Measurements from ENCODE around the gene TAGLN2.
"Not testable (repeated sequence)": the region's sequence is repeated elsewhere in the genome, so short reads cannot be mapped to it uniquely, and the experiment has no call there.

The TAGLN2 gene

DNA sequence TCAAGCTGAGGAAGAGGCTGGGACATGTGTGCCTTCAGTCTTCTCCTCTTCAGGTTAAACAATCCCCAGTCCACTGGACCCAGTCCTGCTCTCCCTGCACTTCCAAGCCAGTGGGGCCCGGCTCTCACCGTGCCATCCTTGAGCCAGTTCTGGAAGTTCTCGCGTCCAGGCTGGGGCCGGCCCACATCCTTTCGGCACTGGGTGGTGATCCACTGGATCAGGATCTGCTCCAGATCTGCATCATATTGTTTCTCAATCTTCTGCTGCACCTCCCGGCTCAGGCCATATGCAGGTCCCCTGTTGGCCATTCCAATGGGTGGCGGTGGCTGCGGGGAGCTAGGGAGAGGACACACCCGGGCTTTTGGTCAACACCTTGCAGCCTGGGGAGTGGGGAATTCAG, 5.1 kb downstream of the TAGLN2 start:
- DNase-seq, result no peak

DNA sequence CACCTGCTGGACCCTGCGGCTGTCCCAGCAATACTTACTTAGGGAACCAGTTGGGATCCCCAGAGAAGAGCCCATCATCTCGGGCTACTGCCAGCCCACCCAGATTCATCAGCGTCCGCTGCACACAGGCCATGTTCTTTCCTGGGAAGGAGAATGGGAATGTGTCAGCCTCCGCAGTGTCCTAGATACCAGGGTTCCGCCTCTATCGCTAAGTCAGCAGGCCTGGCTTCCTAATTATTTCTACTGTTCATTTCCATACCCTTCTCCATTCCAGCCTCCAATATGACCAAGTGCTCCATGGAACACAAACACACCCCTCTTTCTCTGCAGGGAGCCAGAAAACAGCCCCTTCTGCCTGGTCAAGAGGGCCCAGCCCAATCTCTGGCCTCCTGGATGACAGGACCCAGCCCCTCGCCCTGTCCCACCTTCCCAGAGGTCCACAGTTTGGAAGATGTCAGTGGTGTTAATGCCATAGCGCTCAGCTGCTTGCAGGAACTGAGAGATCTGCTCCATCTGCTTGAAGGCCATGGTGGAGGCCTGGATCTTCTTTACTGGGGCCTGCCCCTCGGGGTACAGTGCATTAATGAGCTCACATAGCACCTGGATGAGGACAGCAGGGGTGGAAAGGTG, 6.0 kb downstream of the TAGLN2 start:
- DNase-seq, result no peak

DNA sequence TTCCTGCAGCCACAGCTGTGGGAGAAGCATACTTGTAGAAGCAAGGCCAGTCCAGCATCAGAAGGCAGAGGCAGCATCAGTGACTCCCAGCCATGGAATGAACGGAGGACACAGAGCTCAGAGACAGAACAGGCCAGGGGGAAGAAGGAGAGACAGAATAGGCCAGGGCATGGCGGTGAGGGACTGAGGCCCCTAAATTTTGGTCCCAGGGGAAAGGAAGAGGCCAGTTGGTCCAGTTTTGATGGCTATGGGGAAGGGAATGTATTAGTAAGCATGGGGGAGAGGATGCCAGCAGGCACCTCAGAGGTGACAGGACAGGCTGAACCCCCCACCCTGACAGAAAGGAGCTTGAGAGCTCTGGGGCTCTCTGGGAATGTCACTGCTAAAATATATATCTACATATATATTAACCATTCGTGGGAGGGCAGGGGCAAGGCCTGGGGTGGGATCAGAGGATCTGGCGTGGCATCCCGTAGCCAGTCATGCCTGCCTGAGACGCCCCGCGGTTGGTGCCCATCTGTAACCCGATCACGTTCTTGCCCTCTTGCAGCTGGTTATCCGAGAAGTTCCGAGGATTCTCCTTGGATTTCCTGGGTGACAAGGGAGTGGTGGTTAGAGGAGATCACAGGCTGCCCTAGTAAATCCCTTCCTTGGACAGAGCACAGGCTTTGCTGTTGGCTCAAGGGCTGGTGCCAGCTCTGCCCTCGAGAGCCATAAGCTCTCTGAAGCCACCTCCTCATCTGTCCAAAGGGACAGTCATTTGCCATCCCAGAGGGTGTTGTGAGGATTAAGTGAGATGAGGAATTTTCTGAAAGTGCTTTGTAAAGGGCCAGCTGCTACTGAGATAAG, 6.7 kb downstream of the TAGLN2 start:
- no peak for DNase-seq

DNA sequence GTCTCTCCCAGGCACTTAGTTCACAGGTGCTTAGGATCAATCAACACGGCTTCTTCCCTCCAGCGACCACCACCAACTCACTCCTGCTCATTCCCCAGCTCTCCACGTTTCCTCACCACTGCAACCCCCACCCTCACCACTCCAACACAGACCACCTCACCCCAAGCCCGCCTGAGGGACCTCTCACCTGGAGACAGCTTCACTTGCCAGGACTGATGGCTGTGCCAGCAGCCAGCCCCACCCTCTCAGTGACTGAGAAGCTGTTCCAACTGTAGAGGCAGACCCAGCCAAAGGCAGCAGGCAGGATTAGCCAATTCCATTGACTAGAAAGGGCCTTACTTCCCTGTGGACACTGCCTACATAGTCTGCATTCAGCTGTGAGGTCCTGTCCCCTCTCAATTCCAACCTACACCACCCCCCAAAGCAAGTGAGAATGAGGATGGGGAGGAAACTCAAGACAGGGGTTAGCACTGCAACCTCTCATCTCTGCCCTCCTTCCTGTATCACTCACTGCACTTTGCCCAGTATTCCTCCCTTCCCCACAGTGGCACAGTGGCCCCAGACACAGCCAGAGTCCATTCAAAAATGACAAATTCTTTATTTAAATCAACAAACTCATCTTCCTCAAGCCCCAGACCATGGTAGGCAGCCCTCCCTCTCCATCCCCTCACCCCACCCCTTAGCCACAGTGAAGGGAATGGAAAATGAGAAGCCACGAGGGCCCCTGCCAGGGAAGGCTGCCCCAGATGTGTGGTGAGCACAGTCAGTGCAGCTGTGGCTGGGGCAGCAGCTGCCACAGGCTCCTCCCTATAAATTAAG, 7.6 kb downstream of the TAGLN2 start:
- DNase-seq, result no peak

DNA sequence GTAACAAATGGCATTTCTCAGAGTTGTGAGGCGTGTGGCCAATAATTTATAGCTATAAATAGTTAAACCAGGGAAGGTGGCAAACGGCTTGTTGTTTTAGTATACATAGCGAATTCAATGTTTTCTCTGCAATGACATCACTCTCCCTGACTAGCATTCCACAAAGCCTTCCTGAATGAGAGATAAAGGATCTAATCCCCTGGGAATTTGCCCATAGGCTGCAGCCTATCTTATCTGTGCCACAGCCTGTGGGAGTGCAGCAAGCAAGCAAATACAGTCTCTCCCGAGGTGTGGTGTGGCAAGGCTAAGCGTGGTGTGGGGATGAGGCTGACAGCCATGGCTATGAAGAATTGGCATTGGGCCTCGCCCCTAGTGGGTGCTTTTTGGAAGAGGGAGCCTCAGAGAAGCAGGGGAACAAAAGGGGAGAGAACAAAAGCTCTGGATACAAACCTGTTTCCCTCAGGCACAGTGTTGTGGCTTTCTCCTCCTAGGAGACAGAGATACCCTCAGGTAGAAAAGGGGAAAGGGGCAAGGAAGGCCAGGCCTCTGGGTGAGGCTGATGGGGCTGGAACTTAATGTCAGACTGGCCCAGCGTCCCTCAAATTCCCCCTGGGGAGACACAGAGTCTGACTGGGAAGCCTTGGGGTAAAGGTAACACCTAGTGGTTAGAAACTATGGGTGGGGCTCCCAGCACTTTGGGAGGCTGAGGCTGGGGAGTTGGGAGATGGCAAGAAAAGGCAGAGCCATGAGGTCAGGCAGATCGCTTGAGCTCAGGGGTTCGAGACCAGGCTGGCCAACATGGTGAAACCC, 8.9 kb downstream of the TAGLN2 start:
- DNase-seq, result no peak

DNA sequence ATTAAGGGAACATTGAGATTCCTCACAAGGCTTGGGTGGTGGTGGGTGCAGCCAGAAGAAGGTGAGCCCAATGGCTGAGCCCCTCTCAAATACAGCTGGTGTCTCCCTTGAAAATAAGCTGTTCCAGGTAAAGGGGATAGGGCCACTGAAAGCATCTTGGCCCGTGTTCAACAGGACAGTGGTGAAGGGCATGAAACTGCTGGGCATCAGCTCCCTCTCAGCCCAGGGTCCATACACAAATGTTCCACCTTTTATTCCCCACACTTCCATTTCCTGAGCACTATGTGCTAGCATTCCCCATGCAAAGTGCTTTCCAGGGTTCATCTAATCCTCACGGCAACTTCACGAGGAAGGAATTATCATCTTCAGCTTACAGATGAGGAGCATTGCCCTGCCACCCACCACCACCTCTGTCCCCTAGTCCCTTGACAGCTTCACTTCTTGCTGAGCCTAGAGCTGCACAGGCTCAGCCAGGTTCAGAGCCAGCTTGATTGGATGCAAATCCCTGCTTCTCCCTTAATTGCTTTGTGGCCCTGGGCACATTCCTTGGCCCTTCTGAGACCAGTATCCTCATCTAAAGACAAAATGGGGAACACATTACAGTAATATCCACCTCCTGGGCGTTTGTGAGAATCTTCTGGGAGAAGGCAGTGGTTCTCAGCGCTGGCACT, 9.6 kb downstream of the TAGLN2 start:
- no peak for DNase-seq

DNA sequence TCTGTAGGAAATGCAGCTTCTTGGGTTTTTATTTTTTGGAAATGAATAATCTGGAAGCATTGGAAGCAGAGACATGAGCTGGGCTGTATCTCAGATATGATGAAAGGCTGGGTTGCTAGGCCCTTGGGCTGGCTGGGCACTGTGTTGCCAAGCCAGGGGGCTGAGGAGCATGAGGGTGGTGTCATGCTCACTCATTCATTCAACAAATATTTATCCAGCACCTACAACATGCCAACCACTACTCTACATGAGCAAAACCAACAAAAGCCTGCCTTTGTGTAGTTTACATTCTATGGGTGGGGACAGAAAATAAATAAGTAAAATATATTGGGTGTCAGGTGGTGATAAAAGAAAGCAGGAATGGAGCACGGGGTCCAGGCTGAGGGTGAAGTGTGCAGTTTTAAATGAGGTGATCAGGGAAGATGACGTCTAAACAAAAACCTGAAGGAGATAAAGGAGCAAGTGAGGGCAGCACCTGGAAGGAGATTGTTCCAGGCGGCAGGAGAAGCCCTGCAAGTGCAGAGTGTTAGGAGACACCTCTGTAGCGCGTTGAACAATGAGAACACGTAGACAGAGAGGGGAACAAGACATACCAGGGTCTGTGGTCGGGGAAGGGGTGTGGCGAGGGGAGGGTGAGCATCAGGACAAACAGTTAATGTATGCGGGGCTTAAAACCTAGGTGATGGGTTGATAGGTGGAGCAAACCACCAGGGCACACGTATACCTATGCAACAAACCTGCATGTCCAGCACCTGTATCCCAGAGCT, 10.9 kb downstream of the TAGLN2 start:
- no peak for DNase-seq

DNA sequence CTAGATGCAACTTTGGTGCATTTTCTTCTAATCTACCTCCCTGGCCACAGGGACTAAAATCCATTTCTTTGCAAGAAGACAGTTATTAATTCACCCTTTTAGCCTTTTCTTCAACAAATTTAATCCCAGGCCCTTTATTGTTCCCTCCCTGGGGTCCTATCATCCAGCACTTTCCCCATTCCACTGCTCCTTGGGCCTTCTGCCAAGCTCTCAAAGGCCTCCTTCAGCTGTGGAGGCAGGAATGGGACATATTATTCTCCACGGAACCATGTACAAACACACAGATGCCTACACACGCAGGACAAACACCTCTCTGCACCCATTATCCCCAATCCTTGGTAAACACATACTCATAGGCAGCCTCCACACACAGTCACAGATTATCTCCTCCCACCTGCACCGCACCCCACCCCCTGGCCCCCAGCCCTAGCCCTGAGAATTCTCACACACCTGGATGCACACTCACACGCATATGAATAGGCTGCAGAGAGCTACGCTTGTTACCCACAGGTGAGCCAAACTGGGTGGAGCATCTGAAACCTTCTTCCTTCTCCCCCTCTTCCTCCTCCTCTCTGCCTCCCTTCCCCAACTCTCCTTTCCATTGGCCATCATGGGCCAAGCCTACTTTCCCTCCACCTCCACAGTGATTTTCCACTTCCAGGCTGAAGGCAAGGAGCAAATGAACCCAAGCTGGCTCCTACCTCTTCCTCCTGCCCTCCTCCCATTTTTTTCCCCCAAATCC, 11.7 kb downstream of the TAGLN2 start:
- no peak for DNase-seq

DNA sequence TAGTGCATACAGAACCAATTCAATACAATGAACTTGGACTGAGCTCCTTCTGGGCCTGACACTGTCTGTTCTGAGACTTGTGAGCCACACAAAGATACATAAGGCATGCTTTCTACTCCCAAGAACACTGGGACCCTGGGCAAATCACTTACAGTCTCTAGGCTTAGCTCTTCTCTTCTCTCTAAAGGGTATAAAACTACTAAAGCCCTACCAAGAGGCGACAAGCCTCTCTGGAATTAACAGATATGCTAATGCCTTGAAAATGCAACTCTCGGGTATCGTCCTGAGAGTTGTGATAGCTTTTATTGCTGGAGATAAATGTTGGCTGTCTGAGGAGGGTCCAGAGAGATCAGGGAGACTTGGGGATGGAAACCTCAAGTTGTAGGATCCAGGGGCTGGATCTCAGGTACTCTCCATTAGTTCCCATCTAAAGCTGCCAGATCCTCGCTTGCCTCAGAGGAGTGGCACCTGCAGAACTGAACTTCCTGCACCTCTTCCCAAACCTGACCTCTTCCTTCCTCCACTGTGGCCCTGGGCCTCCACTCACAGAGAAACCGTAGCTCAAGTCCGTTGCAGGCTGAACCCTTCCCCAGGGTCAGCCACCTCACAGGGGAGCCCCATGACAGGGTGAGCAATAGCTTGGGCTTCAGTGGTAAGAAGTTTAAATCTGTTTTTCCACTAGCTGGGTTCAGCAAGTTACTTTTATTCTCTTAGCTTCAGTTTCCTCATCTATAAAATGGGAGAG, 13.8 kb downstream of the TAGLN2 start:
- DNase-seq, result no peak

DNA sequence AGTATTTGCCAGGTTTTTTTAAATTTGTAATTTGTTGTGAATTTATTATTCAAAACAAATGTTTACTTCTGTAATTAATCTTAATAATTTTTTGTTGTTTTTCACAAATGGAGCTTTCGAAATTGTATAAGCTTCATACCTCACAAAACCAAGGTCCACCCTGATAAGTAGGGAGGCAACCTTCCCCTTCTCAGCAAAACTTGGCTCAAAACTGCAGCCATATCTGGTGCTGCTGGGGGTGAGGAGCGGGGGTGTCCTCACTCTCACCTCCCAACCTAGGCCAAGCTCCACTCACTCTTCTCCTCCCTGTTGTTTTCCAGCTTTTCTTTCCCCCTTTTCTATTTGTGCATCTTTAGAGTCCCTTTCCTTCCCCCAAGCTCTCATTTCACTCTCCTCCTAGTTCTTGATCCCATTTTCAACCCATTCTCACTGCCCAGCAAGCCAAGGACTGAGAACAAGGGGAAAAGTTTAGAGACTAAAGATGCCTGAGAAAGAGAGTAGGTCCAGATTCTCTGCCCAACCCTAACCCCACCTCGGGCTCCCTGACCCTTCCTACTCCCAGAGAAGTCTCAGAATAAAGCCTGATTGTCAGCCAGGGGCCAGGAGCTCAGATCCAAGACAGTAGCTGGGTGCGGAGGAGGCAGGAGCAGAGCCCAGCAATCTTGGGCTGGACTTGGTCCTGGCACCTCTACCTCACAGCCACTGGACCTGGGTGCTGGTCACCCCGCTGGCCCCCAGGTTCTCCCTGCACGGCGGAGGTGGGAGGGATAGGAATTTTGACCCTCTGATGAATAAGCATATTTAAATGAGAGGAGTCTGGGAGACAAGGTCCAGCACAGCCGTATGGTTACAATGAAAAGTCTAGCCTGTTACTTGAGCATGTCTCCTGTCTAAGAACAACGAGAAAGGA, 17.0 kb downstream of the TAGLN2 start:
- no peak for DNase-seq

DNA sequence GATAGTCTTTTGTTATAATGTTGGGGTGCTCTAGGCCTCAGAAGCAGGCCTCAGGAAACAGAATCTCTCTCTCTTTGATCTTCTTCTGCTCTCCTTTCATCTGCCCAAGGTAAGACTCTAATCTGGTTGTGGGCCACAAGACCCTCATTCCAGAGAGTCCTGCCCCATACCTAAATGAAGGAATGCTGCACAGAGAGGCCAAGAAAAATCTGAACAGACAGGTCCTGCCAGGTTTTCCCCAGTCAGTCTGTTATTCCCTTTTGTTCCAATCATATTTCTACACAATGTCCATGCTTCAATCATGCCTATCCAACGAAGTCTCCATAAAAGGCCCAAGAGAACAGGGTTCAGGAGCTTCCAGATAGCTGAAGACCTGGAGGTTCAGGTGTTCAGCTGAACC, 18.3 kb downstream of the TAGLN2 start:
- no peak for DNase-seq

DNA sequence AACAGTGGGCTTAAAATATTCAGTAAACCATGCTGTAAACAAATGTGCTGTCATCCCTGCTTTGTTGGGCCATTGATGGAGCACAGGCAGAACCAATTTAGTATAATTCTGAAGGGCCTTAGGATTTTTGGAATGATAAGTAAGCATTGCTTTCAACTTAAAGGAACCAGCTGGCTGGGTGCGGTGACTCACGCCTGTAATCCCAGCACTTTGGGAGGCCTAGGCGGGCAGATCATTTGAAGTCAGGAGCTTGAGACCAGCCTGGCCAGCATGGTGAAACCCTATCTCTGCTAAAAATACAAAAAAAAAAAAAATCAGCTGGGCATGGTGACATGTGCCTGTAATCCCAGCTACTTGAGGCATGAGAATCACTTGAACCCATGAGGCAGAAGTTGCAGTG, 21.3 kb downstream of the TAGLN2 start:
- not testable (repeated sequence) for DNase-seq

DNA sequence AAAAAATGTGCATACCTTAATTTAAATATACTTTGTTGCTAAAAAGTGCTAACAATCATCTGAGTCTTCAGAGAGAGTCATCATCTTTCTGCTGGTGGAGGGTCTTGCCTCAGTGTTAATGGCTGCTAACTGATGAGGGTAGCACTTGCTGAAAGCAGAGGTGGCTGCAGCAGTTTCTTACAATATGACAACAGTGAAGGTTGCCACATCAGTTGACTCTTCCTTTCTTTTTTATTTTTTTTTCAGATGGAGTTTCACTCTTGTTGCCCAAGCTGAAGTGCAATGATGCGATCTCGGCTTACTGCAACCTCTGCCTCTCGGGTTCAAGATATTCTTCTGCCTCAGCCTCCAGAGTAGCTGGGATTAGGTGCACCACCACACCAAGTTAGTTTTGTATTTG, 22.8 kb downstream of the TAGLN2 start:
- no peak for DNase-seq

DNA sequence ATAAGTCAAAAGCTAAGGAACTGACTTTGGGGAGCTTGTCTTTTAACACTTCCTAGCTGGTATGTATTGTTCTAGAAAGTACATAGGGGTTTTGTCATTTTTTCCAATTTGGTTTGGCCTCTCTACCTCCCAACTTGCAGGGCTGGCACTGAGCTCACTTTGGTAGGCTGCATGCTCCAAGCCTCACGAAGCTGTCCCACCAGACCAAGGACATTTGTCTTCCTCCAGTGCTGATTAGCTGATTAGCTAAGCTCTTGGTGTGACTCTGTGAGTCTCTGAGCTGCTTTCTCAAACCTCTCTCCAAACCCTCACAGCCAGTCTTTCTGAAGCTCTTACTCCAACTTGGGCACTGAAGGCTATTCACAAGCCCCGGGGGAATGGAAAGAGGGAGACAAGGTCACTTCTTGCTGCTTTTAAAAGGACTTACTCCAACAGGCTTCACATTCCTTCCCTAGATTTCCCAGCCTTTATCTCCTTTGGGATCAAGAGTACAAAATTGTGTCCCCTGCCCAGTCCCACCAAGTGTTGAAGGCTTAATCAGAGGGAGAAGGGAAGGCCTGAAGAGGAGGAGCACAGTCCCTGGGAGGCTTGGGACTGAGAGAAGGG, 24.4 kb downstream of the TAGLN2 start:
- DNase-seq, result no peak

DNA sequence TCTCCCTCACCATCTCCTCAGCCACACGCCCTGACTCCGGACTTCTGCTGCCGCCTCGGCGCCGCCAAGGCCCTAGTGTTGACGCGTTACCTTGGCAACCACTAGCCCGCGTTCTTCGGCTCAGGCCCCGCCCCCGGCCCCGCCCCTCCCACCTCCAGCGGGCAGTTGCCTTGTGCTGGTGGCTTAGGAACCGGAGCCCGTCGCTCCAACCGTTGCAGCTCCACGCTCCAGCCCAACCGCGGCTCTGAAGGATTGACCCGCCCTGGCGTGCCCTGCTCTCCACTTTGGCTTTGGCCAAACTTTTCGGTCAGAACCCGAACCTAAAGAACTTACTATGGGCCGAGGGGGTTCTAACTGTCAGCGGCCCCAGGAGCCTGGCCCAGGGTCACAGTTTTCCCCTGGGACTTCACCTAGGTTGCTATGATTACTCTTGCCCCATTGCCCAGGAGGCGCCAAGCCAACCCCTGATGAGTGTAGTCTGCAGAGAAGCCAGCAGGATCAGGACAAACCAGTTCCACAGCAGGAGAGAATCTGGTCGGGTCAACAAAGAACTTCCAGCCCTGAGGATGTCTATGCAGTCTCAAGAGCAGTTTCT, 25.1 kb downstream of the TAGLN2 start, which contains the start of gene CFAP45:
CFAP45 (minus strand) TSS at position 80 of the 595 bp plus-strand sequence; CDS start at position 13, 67 bp downstream.
- DNase-seq, result peak; percentile 86

DNA sequence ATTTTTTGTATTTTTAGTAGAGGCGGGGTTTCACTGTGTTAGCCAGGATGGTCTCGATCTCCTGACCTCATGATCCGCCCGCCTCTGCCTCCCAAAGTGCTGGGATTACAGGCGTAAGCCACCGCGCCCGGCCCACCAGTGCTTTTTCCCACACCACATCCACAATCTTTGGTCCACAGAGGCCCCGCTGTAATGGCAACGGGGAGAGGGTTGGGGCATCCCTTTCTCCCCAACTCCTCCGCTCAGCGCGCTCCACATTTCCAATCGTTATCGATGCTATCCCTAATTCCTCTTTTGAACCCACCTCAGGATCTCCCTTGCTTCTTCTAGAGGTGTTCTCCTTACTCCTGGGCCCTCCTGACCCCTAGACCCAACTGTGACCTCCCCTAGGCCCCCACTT, 25.7 kb downstream of the TAGLN2 start:
- not testable (repeated sequence) for DNase-seq

DNA sequence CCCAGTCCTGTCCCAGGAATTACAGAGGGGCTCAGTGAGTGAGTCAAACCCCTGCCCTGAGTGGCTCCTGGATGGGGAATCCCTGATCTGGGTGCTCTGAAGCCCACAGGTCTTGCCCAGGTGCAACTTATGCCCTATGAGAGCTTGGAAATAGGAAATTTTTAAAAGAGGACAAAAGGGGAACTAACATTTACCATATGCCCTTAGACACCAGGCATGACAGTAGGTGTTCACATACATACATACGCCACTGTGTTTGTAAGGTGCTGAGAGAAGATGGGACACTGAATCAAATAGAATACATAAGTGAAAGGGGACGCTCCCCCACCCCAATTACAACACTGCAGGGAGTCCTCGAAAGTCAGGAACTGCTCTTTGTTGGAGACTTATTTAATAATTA, 26.8 kb downstream of the TAGLN2 start:
- DNase-seq, result no peak

DNA sequence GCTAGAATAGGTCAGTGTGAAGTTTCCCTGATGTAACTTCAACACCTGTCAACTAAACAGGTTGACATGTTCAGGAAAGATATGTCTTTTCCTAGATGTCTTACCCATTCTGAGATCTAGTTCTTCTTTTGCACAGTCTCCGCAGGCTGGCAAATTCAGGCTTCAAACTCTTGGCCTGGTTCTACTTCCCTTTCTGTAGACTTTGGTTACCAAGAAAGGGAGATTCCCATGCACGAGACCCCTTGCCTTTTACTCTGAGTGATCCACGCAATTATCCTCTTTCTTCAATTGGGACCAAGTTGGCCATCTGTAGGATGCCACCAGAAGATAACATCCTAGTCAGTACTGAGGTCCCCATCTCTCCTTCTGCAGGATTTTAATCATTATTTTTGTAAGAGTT, 27.3 kb downstream of the TAGLN2 start:
- DNase-seq, result no peak
